ENCODE results near the gene XKR8. TPM values are rescaled to one million over a fixed set of nuclear protein-coding genes. Genes with fewer than 3 reads are reported as not detected.

Gene XKR8
- total and polyA plus RNA-seq, 9 of the 15 experiments (the other 6 are each of a cell fraction or from before 2014, with no cell fraction given) = 0.45 to 2.8 (median 1.7) TPM

DNA sequence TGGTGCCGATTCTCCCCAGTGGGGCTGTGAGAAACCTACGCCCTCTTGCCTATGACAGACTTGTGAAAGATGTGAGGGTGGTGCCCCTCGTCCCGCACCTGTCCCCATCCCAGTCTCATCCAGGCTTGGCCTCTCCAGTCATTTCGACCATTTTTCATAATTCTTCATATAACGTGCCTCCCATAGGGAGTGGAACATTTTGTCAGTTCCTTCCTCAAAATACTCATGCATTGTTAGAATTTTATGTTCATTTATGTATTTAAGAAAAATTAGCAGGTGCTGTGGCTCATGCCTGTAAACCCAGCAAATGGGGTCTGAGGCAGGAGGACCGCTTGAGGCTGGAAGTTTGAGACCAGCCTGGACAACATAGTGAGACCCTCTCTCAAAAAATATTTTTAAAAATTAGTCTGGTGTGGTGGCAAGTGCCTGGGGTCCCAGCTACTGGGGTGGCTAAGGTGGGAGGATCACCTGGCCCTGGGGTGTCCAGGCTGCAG, 44.6 kb upstream of the XKR8 start (continued):
- TF ChIP-seq, protein P1, sequence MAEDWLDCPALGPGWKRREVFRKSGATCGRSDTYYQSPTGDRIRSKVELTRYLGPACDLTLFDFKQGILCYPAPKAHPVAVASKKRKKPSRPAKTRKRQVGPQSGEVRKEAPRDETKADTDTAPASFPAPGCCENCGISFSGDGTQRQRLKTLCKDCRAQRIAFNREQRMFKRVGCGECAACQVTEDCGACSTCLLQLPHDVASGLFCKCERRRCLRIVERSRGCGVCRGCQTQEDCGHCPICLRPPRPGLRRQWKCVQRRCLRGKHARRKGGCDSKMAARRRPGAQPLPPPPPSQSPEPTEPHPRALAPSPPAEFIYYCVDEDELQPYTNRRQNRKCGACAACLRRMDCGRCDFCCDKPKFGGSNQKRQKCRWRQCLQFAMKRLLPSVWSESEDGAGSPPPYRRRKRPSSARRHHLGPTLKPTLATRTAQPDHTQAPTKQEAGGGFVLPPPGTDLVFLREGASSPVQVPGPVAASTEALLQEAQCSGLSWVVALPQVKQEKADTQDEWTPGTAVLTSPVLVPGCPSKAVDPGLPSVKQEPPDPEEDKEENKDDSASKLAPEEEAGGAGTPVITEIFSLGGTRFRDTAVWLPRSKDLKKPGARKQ (CRISPR knock-in tag; IDR thresholded peaks at IDR 0.05) = peak; percentile 96
- TF ChIP-seq, protein P2, sequence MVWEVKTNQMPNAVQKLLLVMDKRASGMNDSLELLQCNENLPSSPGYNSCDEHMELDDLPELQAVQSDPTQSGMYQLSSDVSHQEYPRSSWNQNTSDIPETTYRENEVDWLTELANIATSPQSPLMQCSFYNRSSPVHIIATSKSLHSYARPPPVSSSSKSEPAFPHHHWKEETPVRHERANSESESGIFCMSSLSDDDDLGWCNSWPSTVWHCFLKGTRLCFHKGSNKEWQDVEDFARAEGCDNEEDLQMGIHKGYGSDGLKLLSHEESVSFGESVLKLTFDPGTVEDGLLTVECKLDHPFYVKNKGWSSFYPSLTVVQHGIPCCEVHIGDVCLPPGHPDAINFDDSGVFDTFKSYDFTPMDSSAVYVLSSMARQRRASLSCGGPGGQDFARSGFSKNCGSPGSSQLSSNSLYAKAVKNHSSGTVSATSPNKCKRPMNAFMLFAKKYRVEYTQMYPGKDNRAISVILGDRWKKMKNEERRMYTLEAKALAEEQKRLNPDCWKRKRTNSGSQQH (CRISPR knock-in tag; IDR thresholded peaks at IDR 0.05) = no peak
- TF ChIP-seq ARNT (IDR thresholded peaks at IDR 0.05) (no peak), ZNF785 (CRISPR knock-in tag; IDR thresholded peaks at IDR 0.05) (no peak), FOSL1 (tag; conservative IDR thresholded peaks at IDR 0.05) (0 out of 2 replicates have a peak, but pooled peaks have one; percentile 12), ZNF165 (CRISPR knock-in tag; IDR thresholded peaks at IDR 0.05; ENCODE audit: borderline replicate concordance) (0 out of 2 replicates have a peak, but pooled peaks have one; percentile 41), TAF7 (tag; IDR thresholded peaks at IDR 0.05) (peak; percentile 57; the same call in 1 of the 2 replicates), CCNT2 (IDR thresholded peaks at IDR 0.05; ENCODE audit: borderline replicate concordance, extremely low read depth, insufficient read length, low read depth, low read length) (no peak), ETV6 (IDR thresholded peaks at IDR 0.05; ENCODE audit: borderline replicate concordance in 1 of 2, low read depth in 2 of 2, low read length in 1 of 2) (no peak), ETV6 (CRISPR knock-in tag; IDR thresholded peaks at IDR 0.05; ENCODE audit: borderline replicate concordance) (peak; percentile 71), SREBF1 (IDR thresholded peaks at IDR 0.05; ENCODE audit: borderline replicate concordance, low read depth, low read length) (0 out of 2 replicates have a peak, but pooled peaks have one; percentile 1), KDM1A (IDR thresholded peaks at IDR 0.05) (peak; percentile 30 to 40; a peak in 2 of 4 replicates), PHTF2 (CRISPR knock-in tag; IDR thresholded peaks at IDR 0.05) (0 out of 2 replicates have a peak, but pooled peaks have one; percentile 18), MECOM (CRISPR knock-in tag; IDR thresholded peaks at IDR 0.05) (peak; percentile 51; the same call in 1 of the 2 replicates), CHD4 (IDR thresholded peaks at IDR 0.05; ENCODE audit: insufficient read depth, insufficient replicate concordance, low read depth, low read length, poor library complexity, severe bottlenecking) (peak; percentile 55), SOX6 (IDR thresholded peaks at IDR 0.05) (peak; percentile 3; the same call in 1 of the 2 replicates)
- TF ChIP-seq, protein P3, sequence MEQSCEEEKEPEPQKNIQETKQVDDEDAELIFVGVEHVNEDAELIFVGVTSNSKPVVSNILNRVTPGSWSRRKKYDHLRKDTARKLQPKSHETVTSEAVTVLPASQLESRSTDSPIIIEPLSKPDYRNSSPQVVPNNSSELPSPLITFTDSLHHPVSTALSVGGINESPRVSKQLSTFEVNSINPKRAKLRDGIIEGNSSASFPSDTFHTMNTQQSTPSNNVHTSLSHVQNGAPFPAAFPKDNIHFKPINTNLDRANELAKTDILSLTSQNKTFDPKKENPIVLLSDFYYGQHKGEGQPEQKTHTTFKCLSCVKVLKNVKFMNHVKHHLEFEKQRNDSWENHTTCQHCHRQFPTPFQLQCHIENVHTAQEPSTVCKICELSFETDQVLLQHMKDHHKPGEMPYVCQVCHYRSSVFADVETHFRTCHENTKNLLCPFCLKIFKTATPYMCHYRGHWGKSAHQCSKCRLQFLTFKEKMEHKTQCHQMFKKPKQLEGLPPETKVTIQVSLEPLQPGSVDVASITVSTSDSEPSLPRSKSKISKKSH (CRISPR knock-in tag; IDR thresholded peaks at IDR 0.05) = no peak
- TF ChIP-seq, protein P4, sequence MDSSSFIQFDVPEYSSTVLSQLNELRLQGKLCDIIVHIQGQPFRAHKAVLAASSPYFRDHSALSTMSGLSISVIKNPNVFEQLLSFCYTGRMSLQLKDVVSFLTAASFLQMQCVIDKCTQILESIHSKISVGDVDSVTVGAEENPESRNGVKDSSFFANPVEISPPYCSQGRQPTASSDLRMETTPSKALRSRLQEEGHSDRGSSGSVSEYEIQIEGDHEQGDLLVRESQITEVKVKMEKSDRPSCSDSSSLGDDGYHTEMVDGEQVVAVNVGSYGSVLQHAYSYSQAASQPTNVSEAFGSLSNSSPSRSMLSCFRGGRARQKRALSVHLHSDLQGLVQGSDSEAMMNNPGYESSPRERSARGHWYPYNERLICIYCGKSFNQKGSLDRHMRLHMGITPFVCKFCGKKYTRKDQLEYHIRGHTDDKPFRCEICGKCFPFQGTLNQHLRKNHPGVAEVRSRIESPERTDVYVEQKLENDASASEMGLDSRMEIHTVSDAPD (CRISPR knock-in tag; IDR thresholded peaks at IDR 0.05) = no peak
- TF ChIP-seq, protein P5, sequence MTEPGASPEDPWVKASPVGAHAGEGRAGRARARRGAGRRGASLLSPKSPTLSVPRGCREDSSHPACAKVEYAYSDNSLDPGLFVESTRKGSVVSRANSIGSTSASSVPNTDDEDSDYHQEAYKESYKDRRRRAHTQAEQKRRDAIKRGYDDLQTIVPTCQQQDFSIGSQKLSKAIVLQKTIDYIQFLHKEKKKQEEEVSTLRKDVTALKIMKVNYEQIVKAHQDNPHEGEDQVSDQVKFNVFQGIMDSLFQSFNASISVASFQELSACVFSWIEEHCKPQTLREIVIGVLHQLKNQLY (CRISPR knock-in tag; conservative IDR thresholded peaks at IDR 0.05) = 0 out of 4 replicates have a peak, but pooled peaks of 1 of the 2 experiments have one; percentile 8
